EL (cell line): Measurements from ENCODE around the gene NTM.
A peak's percentile ranks its signal among the peaks of the same experiment; 100 is the strongest.

Source experiments
- DNase-seq: peaks from one replicate; pipeline ENCODE4 v3.0.0-alpha.2; 2016

NTM gene

GRCh38 chr11:131880976-131881375 is 510.6 kb downstream of the NTM start:
- no peak for DNase-seq

- no peak for DNase-seq
Measured at GRCh38 chr11:131883332-131883731, 512.9 kb downstream of the NTM start.

GRCh38 chr11:131884461-131885073 is 514.2 kb downstream of the NTM start:
- no peak for DNase-seq

- DNase-seq: no peak
Measured at GRCh38 chr11:131885431-131885830, 515.0 kb downstream of the NTM start.

GRCh38 chr11:131886201-131886600 is 515.8 kb downstream of the NTM start:
- DNase-seq: no peak

GRCh38 chr11:131888230-131888855 is 517.9 kb downstream of the NTM start:
- peak; percentile 94 for DNase-seq

GRCh38 chr11:131889146-131889577 is 518.7 kb downstream of the NTM start:
- DNase-seq: peak; percentile 71

- no peak for DNase-seq
Measured at GRCh38 chr11:131889760-131890581, 519.6 kb downstream of the NTM start.

GRCh38 chr11:131893103-131893890 is 522.9 kb downstream of the NTM start:
- peak; percentile 41 for DNase-seq

GRCh38 chr11:131893988-131894387 is 523.6 kb downstream of the NTM start:
- no peak for DNase-seq

GRCh38 chr11:131894615-131895544 is 524.5 kb downstream of the NTM start:
- no peak for DNase-seq

GRCh38 chr11:131895865-131896264 is 525.5 kb downstream of the NTM start:
- DNase-seq: no peak

GRCh38 chr11:131896978-131897615 is 526.7 kb downstream of the NTM start:
- DNase-seq: no peak

- DNase-seq: peak; percentile 66
Measured at GRCh38 chr11:131897956-131898355, 527.5 kb downstream of the NTM start.

GRCh38 chr11:131898949-131899348 is 528.5 kb downstream of the NTM start:
- no peak for DNase-seq

- no peak for DNase-seq
Measured at GRCh38 chr11:131899950-131900580, 529.6 kb downstream of the NTM start.

- no peak for DNase-seq
Measured at GRCh38 chr11:131902421-131902820, 532.0 kb downstream of the NTM start.

GRCh38 chr11:131903074-131903473 is 532.7 kb downstream of the NTM start:
- DNase-seq: no peak

- no peak for DNase-seq
Measured at GRCh38 chr11:131904756-131905155, 534.3 kb downstream of the NTM start.

- no peak for DNase-seq
Measured at GRCh38 chr11:131906963-131907362, 536.5 kb downstream of the NTM start.

- no peak for DNase-seq
Measured at GRCh38 chr11:131907371-131907770, 537.0 kb downstream of the NTM start.
